GM18502 (cell line): ENCODE results near the gene UNC119B.
"Not testable (repeated sequence)": the region's sequence is repeated elsewhere in the genome, so short reads cannot be mapped to it uniquely, and the experiment has no call there.

Experiments
- ATAC-seq: cut with Tn5 transposase; IDR thresholded peaks from one replicate; pipeline ENCODE4 v1.9.1; 2021; ENCODE audit warnings: mild to moderate bottlenecking; ENCODE audit not compliant: unreplicated experiment, poor library complexity

The UNC119B gene

DNA sequence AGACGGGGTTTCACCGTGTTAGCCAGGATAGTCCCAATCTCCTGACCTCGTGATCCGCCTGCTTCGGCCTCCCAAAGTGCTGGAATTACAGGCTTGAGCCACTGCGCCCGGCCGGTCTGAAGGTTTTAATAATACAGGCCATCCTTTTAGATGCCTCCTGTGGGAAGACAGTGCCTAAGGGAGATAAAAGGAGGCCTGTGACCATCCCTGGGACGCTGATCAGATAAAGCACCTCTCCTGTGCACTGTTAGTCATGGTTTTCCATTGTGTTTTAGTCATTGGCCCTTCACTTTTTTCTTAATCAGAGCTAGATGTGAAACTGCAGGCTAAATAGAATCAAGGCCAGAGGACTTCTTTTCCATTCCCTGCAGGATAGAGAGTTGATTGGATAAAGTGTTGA is 7.8 kb downstream of the UNC119B start:
- no peak for ATAC-seq

GRCh38 chr12:120719072-120719471 is 8.8 kb downstream of the UNC119B start:
- no peak for ATAC-seq

DNA sequence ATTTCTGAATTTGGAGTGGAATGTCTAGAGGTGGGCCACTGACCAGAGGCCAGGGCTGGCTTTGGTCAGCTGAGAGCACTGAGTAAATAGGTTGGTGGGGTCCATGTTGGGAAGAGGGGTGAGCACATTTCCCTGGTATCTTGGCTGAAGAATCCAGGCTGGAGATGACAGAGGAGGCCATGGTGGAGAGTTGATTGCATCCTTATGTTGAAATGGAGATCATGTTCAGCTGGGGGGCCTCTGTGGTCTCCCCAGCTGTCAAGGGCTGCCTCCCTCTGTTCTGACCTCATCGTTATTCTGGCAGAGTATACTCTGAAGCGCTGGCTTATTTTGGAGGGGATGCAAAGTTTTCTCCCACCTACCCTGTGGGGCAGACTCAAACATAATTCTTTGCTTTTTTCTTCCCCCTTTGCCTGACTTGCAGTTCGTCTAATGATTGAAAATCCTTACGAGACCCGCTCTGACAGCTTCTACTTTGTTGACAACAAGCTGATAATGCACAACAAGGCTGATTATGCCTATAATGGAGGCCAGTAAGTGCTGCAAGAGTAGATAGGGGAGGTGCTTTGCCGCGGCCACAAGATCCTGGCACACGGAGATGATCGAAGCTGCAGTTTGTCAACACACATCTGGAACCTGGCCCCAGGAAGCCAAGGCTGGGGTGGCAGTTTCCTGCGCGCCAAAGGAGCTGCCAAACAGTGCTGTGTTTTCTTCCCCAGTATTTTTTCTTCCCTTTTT is 9.4 kb downstream of the UNC119B start:
- ATAC-seq: no peak

DNA sequence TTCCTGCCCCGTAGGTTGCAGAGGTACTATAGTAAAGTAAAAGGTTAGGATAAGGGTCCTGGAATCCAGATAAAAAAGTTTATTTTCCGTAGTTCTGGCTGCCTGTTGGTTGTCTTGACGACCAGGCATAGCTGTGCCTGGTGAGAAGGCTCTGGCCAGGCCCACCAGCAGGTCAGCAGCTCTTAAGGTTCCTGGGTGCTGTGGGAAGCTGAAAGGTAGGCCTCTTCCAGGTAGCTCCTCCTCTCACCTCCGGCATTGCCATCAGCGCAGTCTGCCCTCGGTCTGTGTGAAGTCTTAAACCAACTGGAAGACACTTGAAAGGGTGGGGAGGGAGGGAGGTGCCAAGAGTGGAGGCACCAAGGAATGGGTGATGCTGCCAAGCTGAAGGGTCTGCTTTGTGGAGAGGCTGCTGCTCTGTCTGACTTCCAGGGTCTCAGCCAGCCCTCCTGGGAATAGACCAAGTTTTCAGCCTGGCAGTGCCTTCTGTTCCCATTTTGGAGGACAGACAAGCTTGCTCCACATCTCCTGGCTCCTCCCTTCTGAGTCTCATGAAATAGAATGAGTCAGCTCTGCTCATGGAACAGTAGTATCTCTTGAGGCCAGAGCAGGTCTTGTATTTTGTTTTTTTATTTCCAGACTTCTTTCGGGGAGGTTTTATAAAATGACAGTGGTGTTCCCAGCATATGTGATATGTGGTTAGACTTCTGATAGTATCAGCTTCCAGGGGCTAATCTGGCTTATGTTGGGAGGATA is 10.2 kb downstream of the UNC119B start:
- ATAC-seq: no peak

GRCh38 chr12:120720987-120721801 is 10.9 kb downstream of the UNC119B start:
- no peak for ATAC-seq

DNA sequence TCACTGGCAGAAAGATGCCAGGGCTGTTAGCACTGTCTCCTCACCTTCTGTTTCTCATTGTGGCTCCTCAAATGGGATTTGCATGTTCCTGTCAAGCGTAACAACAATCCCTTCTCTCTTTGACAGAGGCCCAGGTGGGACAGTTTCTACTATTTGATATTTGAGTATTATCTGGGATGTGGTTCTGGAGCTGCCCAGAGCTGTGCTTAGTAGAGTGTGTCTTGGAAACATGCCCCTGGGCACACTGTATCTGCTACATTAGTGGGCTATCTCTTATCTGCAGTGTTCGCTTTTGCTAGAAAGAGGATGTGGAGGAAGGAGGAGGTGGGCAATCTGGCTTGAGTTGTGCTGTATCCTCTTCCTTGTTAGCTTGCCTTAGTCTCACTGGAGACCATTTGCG is 11.6 kb downstream of the UNC119B start:
- no peak for ATAC-seq

GRCh38 chr12:120722784-120723183 is 12.5 kb downstream of the UNC119B start:
- no peak for ATAC-seq

GRCh38 chr12:120724720-120725119 is 14.5 kb downstream of the UNC119B start:
- ATAC-seq: no peak

GRCh38 chr12:120725151-120725658 is 14.9 kb downstream of the UNC119B start:
- no peak for ATAC-seq

DNA sequence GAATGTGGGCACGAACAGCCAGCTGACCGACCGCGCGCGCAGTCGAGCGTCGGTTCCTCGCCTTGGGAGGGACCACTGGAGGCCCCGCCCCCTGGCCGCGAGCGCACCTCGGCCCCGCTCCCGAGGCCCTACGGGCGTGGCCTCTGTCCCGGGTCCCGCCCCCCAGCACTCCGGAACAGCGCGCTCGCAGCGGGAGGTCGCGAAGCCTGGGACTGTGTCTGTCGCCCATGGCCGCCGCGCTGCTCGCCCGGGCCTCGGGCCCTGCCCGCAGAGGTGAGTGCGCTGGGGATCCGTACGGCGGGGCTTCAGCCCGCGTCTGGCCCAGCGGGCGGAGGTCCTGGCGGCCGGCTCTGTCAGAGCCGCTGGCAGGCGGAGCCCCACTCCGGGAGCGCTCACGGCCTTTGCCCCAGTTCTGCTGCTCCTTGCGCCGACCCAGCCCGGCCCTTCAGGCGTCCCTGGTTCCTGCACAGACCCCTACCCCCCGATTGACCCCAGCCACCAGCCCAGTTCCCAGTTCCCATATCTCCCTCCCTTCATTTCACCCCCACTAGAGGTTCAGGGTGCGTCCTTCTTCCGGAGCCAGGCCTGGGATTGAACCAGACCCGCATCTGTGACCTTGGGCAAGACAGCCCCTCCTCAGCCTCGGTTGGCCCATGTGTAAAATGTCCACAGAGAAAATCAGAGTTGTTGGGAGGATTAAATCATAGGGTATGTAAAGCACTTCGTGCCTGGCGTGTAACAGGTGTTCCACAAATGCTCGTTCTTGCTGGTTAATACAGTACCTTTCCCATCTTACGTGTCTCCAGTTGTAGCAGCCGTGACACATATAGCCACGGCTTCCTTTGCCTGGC is 15.6 kb downstream of the UNC119B start, which contains the start of gene ACADS:
TSS of gene ACADS (plus strand) at position 168 of the 851 bp plus-strand sequence. CDS start at position 228, 60 bp downstream.
- peak; percentile 88 for ATAC-seq

- ATAC-seq: no peak
Observed at GRCh38 chr12:120726510-120726793, 16.2 kb downstream of the UNC119B start.

DNA sequence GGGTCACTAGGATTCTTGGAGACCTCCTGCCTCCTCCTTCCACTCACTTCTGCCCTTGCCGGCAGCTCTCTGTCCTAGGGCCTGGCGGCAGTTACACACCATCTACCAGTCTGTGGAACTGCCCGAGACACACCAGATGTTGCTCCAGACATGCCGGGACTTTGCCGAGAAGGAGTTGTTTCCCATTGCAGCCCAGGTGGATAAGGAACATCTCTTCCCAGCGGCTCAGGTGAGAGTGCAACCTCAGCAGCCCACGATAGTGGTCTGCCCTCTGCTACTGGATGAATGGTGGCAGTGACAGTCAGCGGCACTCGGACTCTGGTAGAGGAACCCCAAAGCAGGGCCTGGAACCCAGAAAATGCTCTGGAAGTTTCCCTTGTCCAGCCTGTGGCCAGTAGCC is 16.7 kb downstream of the UNC119B start:
- no peak for ATAC-seq

DNA sequence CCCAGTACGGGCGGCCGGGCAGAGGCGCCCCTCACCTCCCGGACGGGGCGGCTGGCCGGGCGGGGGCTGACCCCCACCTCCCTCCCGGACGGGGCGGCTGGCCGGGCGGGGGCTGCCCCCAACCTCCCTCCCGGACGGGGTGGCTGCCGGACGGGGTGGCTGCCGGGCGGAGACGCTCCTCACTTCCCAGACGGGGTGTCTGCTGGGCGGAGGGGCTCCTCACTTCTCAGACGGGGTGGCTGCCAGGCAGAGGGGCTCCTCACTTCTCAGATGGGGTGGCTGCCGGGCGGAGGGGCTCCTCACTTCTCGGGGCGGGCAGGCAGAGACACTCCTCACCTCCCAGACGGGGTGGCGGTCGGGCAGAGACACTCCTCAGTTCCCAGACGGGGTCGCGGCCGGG is 21.9 kb downstream of the UNC119B start:
- not testable (repeated sequence) for ATAC-seq

DNA sequence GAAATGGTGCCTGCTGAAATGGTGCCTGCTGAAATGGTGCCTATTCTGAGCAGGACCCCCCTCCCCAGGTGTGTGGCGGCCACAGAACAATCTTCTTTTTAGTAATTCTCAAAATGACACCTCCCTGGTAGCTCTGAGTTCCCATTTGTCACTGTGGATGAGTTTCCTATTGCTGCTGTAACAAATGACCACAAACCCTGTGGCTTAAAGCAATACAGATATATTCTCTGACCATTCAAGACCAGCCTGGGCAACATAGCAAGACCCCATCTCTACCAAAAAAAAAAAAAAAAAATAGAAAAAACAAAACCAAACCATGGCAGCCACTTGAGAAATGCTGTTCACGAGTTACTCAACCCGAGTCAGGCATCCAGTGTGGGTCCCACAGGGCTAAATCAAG is 23.3 kb downstream of the UNC119B start:
- ATAC-seq: no peak

DNA sequence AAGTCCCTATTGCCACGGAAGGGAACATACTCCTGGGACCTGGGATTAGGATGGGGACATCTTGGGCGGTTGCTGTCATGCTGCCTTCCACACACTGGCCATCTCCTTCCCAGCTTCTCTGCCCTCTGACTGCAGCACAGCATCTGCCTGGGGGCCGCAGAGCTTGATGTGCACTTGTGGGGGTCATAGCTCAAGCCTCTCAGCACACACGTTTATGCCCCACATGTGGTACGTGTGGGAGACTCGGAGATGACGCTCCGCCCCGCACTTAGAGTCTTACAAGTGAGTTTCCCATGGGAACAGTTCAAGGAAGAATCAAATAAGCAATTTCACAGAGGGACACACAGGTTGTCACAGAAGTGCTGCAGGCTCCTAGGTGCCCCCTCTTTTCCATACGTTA is 24.0 kb downstream of the UNC119B start:
- ATAC-seq: no peak

DNA sequence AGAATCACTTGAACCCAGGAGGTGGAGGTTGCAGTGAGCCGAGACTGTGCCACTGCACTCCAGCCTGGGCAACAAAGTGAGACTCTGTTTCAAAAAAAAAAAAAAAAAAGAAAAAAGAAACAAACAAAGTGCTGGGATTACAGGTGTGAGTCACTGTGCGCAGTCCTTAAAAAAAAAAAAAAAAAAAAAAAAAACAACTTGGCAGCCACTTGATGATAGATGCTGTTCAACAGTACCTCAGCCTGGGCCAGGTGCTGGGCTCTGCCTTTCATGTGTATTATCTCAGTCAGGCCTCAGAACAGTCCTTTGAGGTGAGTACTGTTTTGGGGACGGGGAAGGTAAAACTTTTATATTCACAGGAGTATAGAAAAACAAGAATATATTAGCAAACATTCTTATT is 24.9 kb downstream of the UNC119B start:
- no peak for ATAC-seq

DNA sequence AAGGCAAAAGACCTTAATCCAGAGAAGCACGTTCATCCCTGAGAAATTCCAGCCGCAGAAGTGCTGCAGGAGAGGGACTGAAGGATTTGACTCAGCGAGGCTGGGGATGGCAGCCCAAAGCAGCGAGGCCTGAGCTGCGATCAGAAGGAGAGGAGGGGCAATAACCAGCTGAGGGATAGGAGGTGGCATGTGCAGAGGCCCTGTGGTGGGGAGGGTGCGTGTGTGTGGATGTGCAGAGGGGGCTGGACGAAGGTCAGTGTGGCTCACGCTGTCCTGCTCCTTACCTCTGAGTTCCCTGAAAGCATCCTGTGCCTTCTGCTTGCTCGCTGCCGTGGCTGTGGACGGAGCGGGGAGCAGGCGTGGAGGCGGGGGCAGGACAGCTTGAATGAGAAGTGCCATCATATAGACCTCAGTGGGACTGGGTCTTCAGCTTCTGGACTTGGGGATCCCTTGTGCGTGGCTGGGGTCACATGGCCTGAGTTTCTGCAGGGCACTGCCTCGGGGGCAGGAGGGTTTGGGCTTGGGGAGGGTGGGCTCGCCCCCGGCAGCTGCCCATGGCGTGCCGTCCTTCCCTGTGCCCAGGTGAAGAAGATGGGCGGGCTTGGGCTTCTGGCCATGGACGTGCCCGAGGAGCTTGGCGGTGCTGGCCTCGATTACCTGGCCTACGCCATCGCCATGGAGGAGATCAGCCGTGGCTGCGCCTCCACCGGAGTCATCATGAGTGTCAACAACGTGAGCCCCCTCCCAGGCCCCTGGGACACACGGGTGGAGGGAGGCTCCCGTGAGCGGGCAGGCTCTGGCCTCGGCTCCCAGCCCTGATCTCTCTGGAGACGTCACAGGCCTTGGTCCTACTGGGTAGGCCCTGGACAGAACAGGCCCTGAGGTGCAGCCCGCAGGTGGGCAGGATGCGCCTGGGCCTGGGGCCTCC is 26.4 kb downstream of the UNC119B start:
- ATAC-seq: no peak

DNA sequence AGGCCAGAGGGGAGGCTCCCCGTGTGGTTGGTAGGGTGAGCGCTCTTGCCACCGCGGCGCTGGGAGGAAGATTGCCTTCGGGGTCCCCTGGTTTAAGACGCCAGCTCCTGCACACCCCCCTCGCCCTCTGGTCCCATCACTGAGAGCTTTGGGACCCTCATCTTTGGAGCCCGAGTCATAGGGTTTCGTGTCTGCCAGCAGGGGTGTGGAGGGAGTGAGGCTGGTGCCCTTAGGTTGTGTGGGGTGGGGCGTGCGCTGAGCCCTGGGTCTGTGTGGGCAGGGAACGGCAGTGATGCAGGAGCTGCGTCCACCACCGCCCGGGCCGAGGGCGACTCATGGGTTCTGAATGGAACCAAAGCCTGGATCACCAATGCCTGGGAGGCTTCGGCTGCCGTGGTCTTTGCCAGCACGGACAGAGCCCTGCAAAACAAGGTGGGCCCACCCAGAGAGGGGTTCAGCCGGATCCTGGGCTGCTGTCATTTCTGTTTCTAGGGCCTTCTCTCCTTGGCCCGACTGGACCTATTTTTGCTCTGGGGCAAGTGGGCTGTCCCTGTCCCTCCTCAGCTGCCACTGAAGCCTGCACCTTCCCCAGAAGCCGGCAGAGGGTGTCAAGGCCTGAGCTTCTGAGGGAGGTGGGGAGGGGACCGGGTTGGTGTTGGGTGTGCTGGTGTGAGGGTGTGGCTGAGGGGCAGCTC is 27.4 kb downstream of the UNC119B start:
- no peak for ATAC-seq
